ENCODE data around the gene PSMC3.
A peak's percentile ranks its signal among the peaks of the same experiment; 100 is the strongest.

PSMC3 gene

GRCh38 chr11:47442514-47442913, 16.3 kb upstream of the PSMC3 start:
- Histone ChIP-seq H3K4me3 (ENCODE audit: low read length) (no peak overlapping the region), H3K36me3 (ENCODE audit: control insufficient read depth, insufficient read depth, low read length, severe bottlenecking) (peaks cover 3% of the 10 kb centered on the region), H3K4me1 (ENCODE audit: control insufficient read depth, insufficient read depth, low read length) (peaks cover 9% of the 10 kb centered on the region), H3K9ac (ENCODE audit: low read length) (no peak overlapping the region), H3K9me3 (ENCODE audit: control insufficient read depth, low read length) (no peaks in the 10 kb centered on the region), H3K27me3 (replicated peaks; ENCODE audit: control insufficient read depth, insufficient read depth, low read length) (no peaks in the 10 kb centered on the region)
- no peak for DNase-seq (ENCODE audit: low read depth)

DNA sequence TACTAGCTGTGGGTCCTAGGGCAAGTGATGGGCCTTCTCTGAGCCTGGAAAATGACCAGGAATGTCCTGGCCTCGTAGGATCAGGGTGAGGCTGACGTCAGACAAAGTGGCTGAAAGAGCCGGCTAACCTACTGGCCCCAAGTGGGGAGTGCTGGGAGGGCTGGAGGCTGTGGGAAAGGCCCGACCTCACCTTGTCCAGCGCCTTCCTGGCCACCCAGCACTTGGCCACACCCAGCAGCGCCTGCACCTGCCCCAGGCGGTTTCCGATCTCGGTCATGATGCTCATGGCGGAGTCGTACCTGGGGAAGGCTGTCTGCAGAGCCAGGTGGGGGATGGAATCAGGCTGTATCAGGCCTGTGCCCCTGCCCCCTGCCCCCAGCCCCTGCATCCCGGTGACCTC, 15.2 kb upstream of the PSMC3 start:
- Histone ChIP-seq H3K9me3 (ENCODE audit: control insufficient read depth, low read length) (no peaks in the 10 kb centered on the region), H3K4me3 (ENCODE audit: low read length) (no peak overlapping the region), H3K36me3 (ENCODE audit: control insufficient read depth, insufficient read depth, low read length, severe bottlenecking) (no peaks in the 10 kb centered on the region), H3K4me1 (ENCODE audit: control insufficient read depth, insufficient read depth, low read length) (peaks cover 12% of the 10 kb centered on the region), H3K27me3 (replicated peaks; ENCODE audit: control insufficient read depth, insufficient read depth, low read length) (no peaks in the 10 kb centered on the region), H3K9ac (ENCODE audit: low read length) (no peak overlapping the region)
- no peak for DNase-seq (ENCODE audit: low read depth)

- no peak for DNase-seq (ENCODE audit: low read depth)
- no peak overlapping the region for H3K4me3 ChIP-seq (ENCODE audit: low read length)
- H3K9ac ChIP-seq (ENCODE audit: low read length), result no peak overlapping the region
- no peaks in the 10 kb centered on the region for H3K27me3 ChIP-seq (replicated peaks; ENCODE audit: control insufficient read depth, insufficient read depth, low read length)
- no peaks in the 10 kb centered on the region for H3K36me3 ChIP-seq (ENCODE audit: control insufficient read depth, insufficient read depth, low read length, severe bottlenecking)
- peaks cover 12% of the 10 kb centered on the region for H3K4me1 ChIP-seq (ENCODE audit: control insufficient read depth, insufficient read depth, low read length)
- H3K9me3 ChIP-seq (ENCODE audit: control insufficient read depth, low read length), result no peaks in the 10 kb centered on the region
Observed at GRCh38 chr11:47440054-47440476, 13.8 kb upstream of the PSMC3 start.

GRCh38 chr11:47438721-47439120, 12.5 kb upstream of the PSMC3 start:
- Histone ChIP-seq H3K36me3 (ENCODE audit: control insufficient read depth, insufficient read depth, low read length, severe bottlenecking) (no peaks in the 10 kb centered on the region), H3K4me1 (ENCODE audit: control insufficient read depth, insufficient read depth, low read length) (peaks cover 21% of the 10 kb centered on the region), H3K27me3 (replicated peaks; ENCODE audit: control insufficient read depth, insufficient read depth, low read length) (no peaks in the 10 kb centered on the region), H3K4me3 (ENCODE audit: low read length) (no peak overlapping the region), H3K9me3 (ENCODE audit: control insufficient read depth, low read length) (no peaks in the 10 kb centered on the region), H3K9ac (ENCODE audit: low read length) (no peak overlapping the region)
- DNase-seq (ENCODE audit: low read depth), result no peak

- H3K36me3 ChIP-seq (ENCODE audit: control insufficient read depth, insufficient read depth, low read length, severe bottlenecking), result no peaks in the 10 kb centered on the region
- no peak overlapping the region for H3K4me3 ChIP-seq (ENCODE audit: low read length)
- H3K9ac ChIP-seq (ENCODE audit: low read length), result no peak overlapping the region
- no peaks in the 10 kb centered on the region for H3K27me3 ChIP-seq (replicated peaks; ENCODE audit: control insufficient read depth, insufficient read depth, low read length)
- no peaks in the 10 kb centered on the region for H3K9me3 ChIP-seq (ENCODE audit: control insufficient read depth, low read length)
- H3K4me1 ChIP-seq (ENCODE audit: control insufficient read depth, insufficient read depth, low read length), result peaks cover 21% of the 10 kb centered on the region
- DNase-seq (ENCODE audit: low read depth), result no peak
Observed at GRCh38 chr11:47437746-47438418, 11.6 kb upstream of the PSMC3 start.

DNA sequence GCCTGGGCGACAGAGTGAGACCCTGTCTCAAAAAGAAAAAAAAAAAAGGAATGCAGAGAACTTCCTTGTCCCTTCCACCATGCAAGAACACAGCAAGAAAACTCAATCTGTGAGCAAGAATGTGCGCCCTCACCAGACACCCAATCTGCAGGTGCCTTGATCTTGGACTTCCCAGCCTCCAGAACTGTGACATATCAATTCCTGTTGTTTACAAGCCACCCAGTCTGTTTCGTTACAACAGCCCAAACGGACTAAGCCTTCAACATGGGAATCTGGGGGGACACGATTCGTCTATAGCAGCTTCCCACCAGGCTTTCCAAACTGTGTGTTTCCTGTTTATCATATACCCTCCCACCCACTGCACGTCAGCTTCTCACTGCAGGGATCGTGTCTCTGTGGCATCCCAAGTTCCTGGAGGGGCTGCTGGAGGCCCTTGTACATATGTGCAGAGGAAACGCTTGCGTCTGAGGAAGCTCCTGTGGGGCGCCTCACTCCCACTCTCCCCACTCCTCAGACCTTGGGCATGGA, 11.0 kb upstream of the PSMC3 start:
- no peaks in the 10 kb centered on the region for H3K27me3 ChIP-seq (replicated peaks; ENCODE audit: control insufficient read depth, insufficient read depth, low read length)
- H3K9me3 ChIP-seq (ENCODE audit: control insufficient read depth, low read length), result no peaks in the 10 kb centered on the region
- no peak overlapping the region for H3K4me3 ChIP-seq (ENCODE audit: low read length)
- H3K9ac ChIP-seq (ENCODE audit: low read length), result no peak overlapping the region
- DNase-seq (ENCODE audit: low read depth), result no peak
- H3K4me1 ChIP-seq (ENCODE audit: control insufficient read depth, insufficient read depth, low read length), result peaks cover 21% of the 10 kb centered on the region
- H3K36me3 ChIP-seq (ENCODE audit: control insufficient read depth, insufficient read depth, low read length, severe bottlenecking), result no peaks in the 10 kb centered on the region

DNA sequence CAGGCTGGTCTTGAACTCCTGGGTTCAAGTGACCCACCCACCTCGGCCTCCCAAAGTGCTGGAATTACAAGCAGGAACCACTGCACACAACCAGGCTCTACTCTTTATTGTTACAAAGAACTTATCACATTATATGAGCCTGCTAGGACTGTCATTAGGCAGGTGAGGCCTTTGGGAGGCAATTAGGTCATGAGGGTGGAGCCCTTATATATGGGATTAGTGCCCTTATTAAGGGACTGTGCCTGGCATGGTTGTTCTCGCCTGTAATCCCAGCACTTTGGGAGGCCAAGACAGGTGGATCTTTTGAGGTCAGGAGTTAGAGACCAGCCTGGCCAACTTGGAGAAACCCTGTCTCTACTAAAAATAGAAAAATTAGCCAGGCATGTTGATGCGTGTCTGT, 10.5 kb upstream of the PSMC3 start:
- peaks cover 21% of the 10 kb centered on the region for H3K4me1 ChIP-seq (ENCODE audit: control insufficient read depth, insufficient read depth, low read length)
- no peak for DNase-seq (ENCODE audit: low read depth)

DNA sequence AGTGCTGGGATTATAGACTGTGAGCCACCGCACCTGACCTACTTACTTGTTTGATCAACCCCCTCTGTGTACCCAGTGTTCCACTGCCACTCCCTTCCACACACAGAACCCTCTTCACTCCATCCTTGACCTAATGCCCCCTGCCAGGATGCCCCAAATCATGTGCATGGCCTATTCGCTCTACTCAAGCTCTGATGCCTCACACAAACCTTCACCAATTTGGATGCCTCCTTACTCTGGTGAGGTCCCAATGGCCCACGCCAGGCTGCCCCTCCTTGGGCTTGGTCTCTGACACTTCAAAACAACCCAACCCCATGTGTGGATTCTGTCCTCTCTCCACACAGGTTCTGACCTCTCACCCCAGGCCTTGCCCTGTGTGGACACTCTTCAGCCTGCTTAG, 9.4 kb upstream of the PSMC3 start:
- Histone ChIP-seq H3K9ac (ENCODE audit: low read length) (no peak overlapping the region), H3K4me3 (ENCODE audit: low read length) (no peak overlapping the region), H3K4me1 (ENCODE audit: control insufficient read depth, insufficient read depth, low read length) (peaks cover 21% of the 10 kb centered on the region), H3K36me3 (ENCODE audit: control insufficient read depth, insufficient read depth, low read length, severe bottlenecking) (no peaks in the 10 kb centered on the region), H3K27me3 (replicated peaks; ENCODE audit: control insufficient read depth, insufficient read depth, low read length) (no peaks in the 10 kb centered on the region), H3K9me3 (ENCODE audit: control insufficient read depth, low read length) (no peaks in the 10 kb centered on the region)
- no peak for DNase-seq (ENCODE audit: low read depth)

More for the DNA sequence above, 10.5 kb upstream of the PSMC3 start:
- no peaks in the 10 kb centered on the region for H3K9me3 ChIP-seq (ENCODE audit: control insufficient read depth, low read length)
- no peak overlapping the region for H3K9ac ChIP-seq (ENCODE audit: low read length)
- H3K36me3 ChIP-seq (ENCODE audit: control insufficient read depth, insufficient read depth, low read length, severe bottlenecking), result no peaks in the 10 kb centered on the region
- no peaks in the 10 kb centered on the region for H3K27me3 ChIP-seq (replicated peaks; ENCODE audit: control insufficient read depth, insufficient read depth, low read length)
- H3K4me3 ChIP-seq (ENCODE audit: low read length), result no peak overlapping the region

DNA sequence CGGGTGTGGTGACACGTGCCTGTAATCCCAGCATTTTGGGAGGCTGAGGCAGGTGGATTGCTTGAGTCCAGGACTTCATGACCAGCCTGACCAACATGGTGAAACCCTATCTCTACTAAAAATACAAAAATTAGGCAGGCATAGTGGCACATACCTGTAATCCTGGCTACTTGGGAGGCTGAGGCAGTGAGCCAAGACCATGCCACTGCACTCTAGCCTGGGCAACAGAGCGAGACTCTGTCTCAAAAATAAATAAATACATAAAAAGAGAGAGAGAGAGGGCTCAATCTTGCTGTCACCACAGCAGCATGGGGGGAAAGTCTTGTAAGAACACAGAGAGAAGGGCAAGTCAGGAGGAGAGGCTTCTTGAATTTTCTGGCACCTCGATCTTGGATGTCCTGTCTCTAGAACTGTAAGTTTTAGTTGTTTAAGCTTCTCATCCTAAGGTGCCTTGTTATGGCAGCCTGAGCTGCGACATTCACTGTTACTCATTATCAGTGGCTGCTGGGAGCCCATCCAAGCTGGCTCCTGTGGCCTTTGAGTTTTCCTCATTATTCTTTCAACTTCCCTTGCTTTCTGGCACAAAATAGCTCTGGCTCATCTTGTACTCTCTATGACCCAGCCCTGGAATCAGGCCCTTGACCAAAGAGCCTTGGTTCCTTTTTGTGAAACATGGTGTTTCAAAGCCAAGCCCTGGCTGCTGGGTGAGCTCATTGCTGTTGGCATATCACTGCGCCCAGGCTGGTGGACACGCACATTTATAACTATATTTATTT, 8.0 kb upstream of the PSMC3 start:
- Histone ChIP-seq H3K9ac (ENCODE audit: low read length) (peak overlapping the region; percentile 25), H3K36me3 (ENCODE audit: control insufficient read depth, insufficient read depth, low read length, severe bottlenecking) (no peaks in the 10 kb centered on the region), H3K4me3 (ENCODE audit: low read length) (no peak overlapping the region), H3K4me1 (ENCODE audit: control insufficient read depth, insufficient read depth, low read length) (peaks cover 21% of the 10 kb centered on the region), H3K27me3 (replicated peaks; ENCODE audit: control insufficient read depth, insufficient read depth, low read length) (no peaks in the 10 kb centered on the region), H3K9me3 (ENCODE audit: control insufficient read depth, low read length) (no peaks in the 10 kb centered on the region)
- DNase-seq (ENCODE audit: low read depth), result peak; percentile 25

- H3K4me1 ChIP-seq (ENCODE audit: control insufficient read depth, insufficient read depth, low read length), result peaks cover 18% of the 10 kb centered on the region
- H3K36me3 ChIP-seq (ENCODE audit: control insufficient read depth, insufficient read depth, low read length, severe bottlenecking), result no peaks in the 10 kb centered on the region
- no peak overlapping the region for H3K4me3 ChIP-seq (ENCODE audit: low read length)
- H3K9ac ChIP-seq (ENCODE audit: low read length), result no peak overlapping the region
- no peak for DNase-seq (ENCODE audit: low read depth)
- H3K27me3 ChIP-seq (replicated peaks; ENCODE audit: control insufficient read depth, insufficient read depth, low read length), result no peaks in the 10 kb centered on the region
- no peaks in the 10 kb centered on the region for H3K9me3 ChIP-seq (ENCODE audit: control insufficient read depth, low read length)
Observed at GRCh38 chr11:47433157-47433556, 6.9 kb upstream of the PSMC3 start.

DNA sequence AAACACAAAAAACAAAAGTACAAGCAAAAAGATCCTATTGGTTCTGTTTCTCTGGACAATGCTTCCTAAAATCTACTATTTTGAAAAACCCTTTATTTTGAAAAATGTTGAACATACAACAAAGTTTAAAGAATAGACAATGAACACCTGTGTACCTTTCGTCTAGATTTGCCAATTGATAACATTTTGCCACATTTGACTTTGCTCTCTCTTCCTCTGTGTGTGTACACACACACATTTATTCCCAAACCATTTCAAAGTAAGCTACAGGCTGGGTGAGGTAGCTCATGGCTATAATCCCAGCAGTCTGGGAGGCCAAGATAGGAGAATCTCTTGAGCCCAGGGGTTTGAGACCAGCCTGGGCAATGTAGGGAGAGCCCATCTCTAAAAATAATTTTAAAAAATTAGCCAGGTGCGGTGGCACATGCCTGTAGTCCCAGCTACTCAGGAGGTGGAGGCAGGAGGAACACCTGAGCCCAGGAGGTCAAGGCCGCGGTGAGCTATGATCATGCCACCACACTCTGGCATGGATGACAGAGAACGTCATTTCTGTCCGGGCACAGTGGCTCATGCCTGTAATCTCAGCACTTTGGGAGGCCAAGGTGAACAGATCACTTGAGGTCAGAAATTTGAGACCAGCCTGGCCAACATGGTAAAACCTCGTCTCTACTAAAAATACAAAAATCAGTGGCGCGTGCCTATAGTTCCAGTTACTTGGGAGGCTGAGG, 5.3 kb upstream of the PSMC3 start:
- Histone ChIP-seq H3K9ac (ENCODE audit: low read length) (no peak overlapping the region), H3K4me3 (ENCODE audit: low read length) (no peak overlapping the region), H3K27me3 (replicated peaks; ENCODE audit: control insufficient read depth, insufficient read depth, low read length) (no peaks in the 10 kb centered on the region), H3K4me1 (ENCODE audit: control insufficient read depth, insufficient read depth, low read length) (peaks cover 9% of the 10 kb centered on the region), H3K36me3 (ENCODE audit: control insufficient read depth, insufficient read depth, low read length, severe bottlenecking) (no peaks in the 10 kb centered on the region), H3K9me3 (ENCODE audit: control insufficient read depth, low read length) (no peaks in the 10 kb centered on the region)
- DNase-seq (ENCODE audit: low read depth), result no peak

Data from adipocyte (in vitro differentiated cells).